Measurements from ENCODE around the gene LCN15.
A peak's percentile ranks its signal among the peaks of the same experiment; 100 is the strongest.

The LCN15 gene

DNA sequence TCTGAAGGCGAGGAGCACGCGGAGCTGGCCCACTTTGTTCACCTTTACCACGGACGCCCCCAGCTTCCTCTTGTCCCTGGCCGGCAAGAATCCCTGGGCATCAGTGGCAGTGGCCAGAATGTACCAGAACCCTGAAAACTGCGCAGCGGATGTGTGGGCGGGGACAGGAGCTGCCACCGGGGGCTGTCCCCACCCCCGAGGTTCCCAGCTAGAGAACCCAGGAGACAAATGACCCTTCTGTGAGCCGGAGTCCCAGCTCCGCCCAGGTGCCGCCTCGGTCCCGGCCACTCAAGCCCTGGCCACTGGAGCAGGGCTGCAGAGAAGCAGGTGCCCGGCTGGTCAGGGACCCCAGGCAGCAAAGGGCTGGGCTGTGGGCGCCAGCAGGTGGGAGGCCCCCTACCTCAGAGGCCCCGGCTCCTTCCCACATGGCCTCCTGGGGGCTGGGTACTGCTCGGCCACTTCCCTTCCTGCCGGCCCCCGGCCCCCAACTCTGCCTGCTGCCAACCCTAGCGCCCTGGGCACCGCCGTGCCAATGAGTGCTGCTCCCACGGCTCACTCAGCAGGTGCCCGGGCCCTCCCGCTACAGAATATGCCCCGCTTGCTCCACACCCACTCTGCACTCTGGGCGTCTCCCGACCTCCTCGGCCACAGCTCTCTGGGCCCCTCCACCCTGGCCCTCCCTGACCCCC is 22.3 kb downstream of the LCN15 start:
- Histone ChIP-seq H3K36me3 (ENCODE audit: control insufficient read depth in 2 of 2, insufficient read depth in 2 of 2, low read length in 2 of 2) (no peaks in the 10 kb centered on the region), H3K27ac (ENCODE audit: low read depth in 2 of 2, low read length in 2 of 2) (no peak overlapping the region), H3K9ac (ENCODE audit: low read depth in 1 of 2, low read length in 2 of 2) (no peak overlapping the region), H3K27me3 (ENCODE audit: control insufficient read depth in 2 of 2, insufficient read depth in 2 of 2, low read length in 2 of 2) (peaks cover 18 to 36% of the 10 kb centered on the region in 2 donors), H3K4me3 (ENCODE audit: low read length in 2 of 2) (peak overlapping the region in 1 of 2 donors; percentile 13), H3K9me3 (ENCODE audit: control insufficient read depth in 2 of 2, low read length in 2 of 2) (no peaks in the 10 kb centered on the region), H3K4me1 (ENCODE audit: control insufficient read depth in 2 of 2, insufficient read depth in 2 of 2, low read length in 2 of 2) (no peaks in the 10 kb centered on the region)

DNA sequence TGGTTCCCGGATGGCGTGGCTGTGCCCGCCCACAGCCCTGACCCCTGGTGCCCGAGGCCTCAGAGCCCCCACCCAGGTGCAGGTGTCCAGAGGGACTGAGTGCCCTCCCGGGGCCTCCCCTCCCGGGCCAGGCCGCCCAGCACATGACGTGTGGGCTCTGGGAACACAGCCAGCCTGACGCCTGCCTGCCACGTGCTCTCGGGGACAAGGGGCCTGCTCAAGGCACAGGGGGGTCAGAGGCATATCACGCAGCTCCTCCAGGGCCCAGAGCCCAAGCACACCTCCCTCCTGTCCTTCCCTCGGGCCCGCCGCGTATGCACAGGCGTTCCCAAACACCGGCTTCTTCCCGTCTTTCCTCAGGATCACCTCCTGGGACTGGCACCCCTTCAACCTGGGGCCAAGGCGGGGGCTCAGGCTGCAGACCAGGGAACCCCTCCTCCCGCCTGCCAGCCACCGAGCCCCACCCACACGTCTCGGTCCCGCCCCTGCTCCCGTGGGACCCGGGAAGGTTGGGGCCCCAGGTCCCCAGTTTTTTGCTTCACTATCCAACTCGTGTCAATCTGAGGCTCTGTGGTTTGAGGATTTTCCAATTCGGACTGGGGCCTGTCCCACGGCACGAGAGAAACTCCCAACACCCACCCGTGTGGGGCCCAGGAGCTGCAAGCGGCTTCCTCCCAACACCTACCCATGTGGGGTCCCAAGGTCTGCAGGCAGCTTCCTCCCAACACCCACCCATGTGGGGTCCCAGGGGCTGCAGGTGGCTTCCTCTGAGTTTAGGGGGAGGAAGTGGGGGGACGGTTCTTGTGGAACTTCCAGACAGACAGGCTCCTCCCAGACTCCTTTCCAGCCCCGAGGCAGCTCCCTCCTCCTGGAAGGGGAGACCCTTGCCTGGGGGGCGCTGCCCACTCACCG is 23.1 kb downstream of the LCN15 start:
- Histone ChIP-seq H3K9me3 (ENCODE audit: control insufficient read depth in 2 of 2, low read length in 2 of 2) (no peaks in the 10 kb centered on the region), H3K4me1 (ENCODE audit: control insufficient read depth in 2 of 2, insufficient read depth in 2 of 2, low read length in 2 of 2) (no peaks in the 10 kb centered on the region), H3K36me3 (ENCODE audit: control insufficient read depth in 2 of 2, insufficient read depth in 2 of 2, low read length in 2 of 2) (no peaks in the 10 kb centered on the region), H3K9ac (ENCODE audit: low read depth in 1 of 2, low read length in 2 of 2) (no peak overlapping the region), H3K27me3 (ENCODE audit: control insufficient read depth in 2 of 2, insufficient read depth in 2 of 2, low read length in 2 of 2) (peaks cover 18 to 36% of the 10 kb centered on the region in 2 donors), H3K4me3 (ENCODE audit: low read length in 2 of 2) (peak overlapping the region in 1 of 2 donors; percentile 13), H3K27ac (ENCODE audit: low read depth in 2 of 2, low read length in 2 of 2) (no peak overlapping the region)

DNA sequence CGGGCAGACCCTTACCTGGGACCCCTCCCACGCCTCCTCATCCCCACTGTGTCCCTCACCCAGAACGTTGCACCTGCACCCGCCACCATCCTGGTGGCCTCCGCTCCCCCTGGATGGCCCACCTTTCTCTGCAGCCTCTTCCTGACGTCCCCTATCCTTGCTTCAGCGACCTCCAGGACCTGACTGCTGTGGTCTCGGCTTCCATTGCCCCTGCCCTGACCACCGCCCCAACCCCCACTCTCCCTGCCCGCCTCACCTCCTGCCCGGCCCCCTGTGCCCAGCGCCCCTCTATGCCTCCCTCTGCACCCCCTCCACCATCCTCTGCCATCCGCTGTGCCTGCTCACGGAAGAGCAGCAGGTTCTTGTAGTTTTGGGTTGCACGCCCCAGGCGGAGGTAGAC is 23.8 kb downstream of the LCN15 start:
- H3K36me3 ChIP-seq (ENCODE audit: control insufficient read depth in 2 of 2, insufficient read depth in 2 of 2, low read length in 2 of 2): no peaks in the 10 kb centered on the region
- no peak overlapping the region for H3K4me3 ChIP-seq (ENCODE audit: low read length in 2 of 2)
- no peaks in the 10 kb centered on the region for H3K4me1 ChIP-seq (ENCODE audit: control insufficient read depth in 2 of 2, insufficient read depth in 2 of 2, low read length in 2 of 2)
- H3K9me3 ChIP-seq (ENCODE audit: control insufficient read depth in 2 of 2, low read length in 2 of 2): no peaks in the 10 kb centered on the region
- H3K9ac ChIP-seq (ENCODE audit: low read depth in 1 of 2, low read length in 2 of 2): no peak overlapping the region
- no peak overlapping the region for H3K27ac ChIP-seq (ENCODE audit: low read depth in 2 of 2, low read length in 2 of 2)
- H3K27me3 ChIP-seq (ENCODE audit: control insufficient read depth in 2 of 2, insufficient read depth in 2 of 2, low read length in 2 of 2): peaks cover 18 to 36% of the 10 kb centered on the region in 2 donors

- no peaks in the 10 kb centered on the region for H3K9me3 ChIP-seq (ENCODE audit: control insufficient read depth in 2 of 2, low read length in 2 of 2)
- no peaks in the 10 kb centered on the region for H3K4me1 ChIP-seq (ENCODE audit: control insufficient read depth in 2 of 2, insufficient read depth in 2 of 2, low read length in 2 of 2)
- H3K36me3 ChIP-seq (ENCODE audit: control insufficient read depth in 2 of 2, insufficient read depth in 2 of 2, low read length in 2 of 2): no peaks in the 10 kb centered on the region
- H3K27ac ChIP-seq (ENCODE audit: low read depth in 2 of 2, low read length in 2 of 2): no peak overlapping the region
- no peak overlapping the region for H3K9ac ChIP-seq (ENCODE audit: low read depth in 1 of 2, low read length in 2 of 2)
- H3K4me3 ChIP-seq (ENCODE audit: low read length in 2 of 2): no peak overlapping the region
- H3K27me3 ChIP-seq (ENCODE audit: control insufficient read depth in 2 of 2, insufficient read depth in 2 of 2, low read length in 2 of 2): peaks cover 18 to 36% of the 10 kb centered on the region in 2 donors
These were observed 24.2 kb downstream of the LCN15 start for GRCh38 chr9:136740069-136740468.

GRCh38 chr9:136739509-136739908 is 24.8 kb downstream of the LCN15 start:
- no peaks in the 10 kb centered on the region for H3K36me3 ChIP-seq (ENCODE audit: control insufficient read depth in 2 of 2, insufficient read depth in 2 of 2, low read length in 2 of 2)
- H3K27me3 ChIP-seq (ENCODE audit: control insufficient read depth in 2 of 2, insufficient read depth in 2 of 2, low read length in 2 of 2): peaks cover 18 to 36% of the 10 kb centered on the region in 2 donors
- H3K4me3 ChIP-seq (ENCODE audit: low read length in 2 of 2): no peak overlapping the region
- H3K9ac ChIP-seq (ENCODE audit: low read depth in 1 of 2, low read length in 2 of 2): no peak overlapping the region
- no peaks in the 10 kb centered on the region for H3K9me3 ChIP-seq (ENCODE audit: control insufficient read depth in 2 of 2, low read length in 2 of 2)
- H3K4me1 ChIP-seq (ENCODE audit: control insufficient read depth in 2 of 2, insufficient read depth in 2 of 2, low read length in 2 of 2): no peaks in the 10 kb centered on the region
- H3K27ac ChIP-seq (ENCODE audit: low read depth in 2 of 2, low read length in 2 of 2): no peak overlapping the region

- H3K27ac ChIP-seq (ENCODE audit: low read depth in 2 of 2, low read length in 2 of 2): no peak overlapping the region
- H3K36me3 ChIP-seq (ENCODE audit: control insufficient read depth in 2 of 2, insufficient read depth in 2 of 2, low read length in 2 of 2): no peaks in the 10 kb centered on the region
- no peak overlapping the region for H3K4me3 ChIP-seq (ENCODE audit: low read length in 2 of 2)
- no peaks in the 10 kb centered on the region for H3K9me3 ChIP-seq (ENCODE audit: control insufficient read depth in 2 of 2, low read length in 2 of 2)
- H3K9ac ChIP-seq (ENCODE audit: low read depth in 1 of 2, low read length in 2 of 2): no peak overlapping the region
- peaks cover 16 to 36% of the 10 kb centered on the region in 2 donors for H3K27me3 ChIP-seq (ENCODE audit: control insufficient read depth in 2 of 2, insufficient read depth in 2 of 2, low read length in 2 of 2)
- H3K4me1 ChIP-seq (ENCODE audit: control insufficient read depth in 2 of 2, insufficient read depth in 2 of 2, low read length in 2 of 2): no peaks in the 10 kb centered on the region
These were observed 25.4 kb downstream of the LCN15 start for GRCh38 chr9:136738960-136739359.

DNA sequence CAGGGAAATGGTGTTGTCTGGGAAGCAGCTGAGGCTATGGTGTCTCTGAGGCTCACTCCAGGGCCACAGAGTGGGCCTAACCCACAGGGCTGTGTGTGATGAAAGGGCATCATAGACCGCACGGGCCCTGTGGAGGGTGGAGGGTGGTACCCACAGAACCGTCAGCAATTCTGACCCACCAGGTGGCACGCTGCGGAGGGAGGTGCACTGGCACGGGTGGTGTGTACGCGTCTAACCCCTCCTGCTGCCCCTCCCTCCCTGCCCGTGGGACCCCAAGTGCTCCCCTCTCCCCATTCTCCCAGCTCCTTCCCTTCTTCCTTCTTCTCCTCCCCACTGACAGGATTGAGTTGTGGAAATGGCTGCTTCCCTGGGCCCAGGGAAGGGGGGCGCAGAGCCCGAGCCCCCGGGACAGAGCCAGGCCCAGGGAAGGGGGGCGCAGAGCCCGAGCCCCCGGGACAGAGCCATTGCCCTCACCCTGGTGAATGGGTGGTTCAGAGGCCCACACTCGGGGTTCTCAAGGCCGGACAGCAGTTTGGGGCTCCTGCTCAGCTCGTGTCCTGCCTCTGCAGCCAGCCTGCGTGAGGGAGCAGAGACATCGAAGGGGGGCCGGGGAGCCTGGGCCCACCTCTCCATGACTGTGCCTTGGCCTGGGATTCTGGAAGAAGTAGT is 28.4 kb downstream of the LCN15 start:
- Histone ChIP-seq H3K4me3 (ENCODE audit: low read length in 2 of 2) (no peak overlapping the region), H3K36me3 (ENCODE audit: control insufficient read depth in 2 of 2, insufficient read depth in 2 of 2, low read length in 2 of 2) (no peaks in the 10 kb centered on the region), H3K27ac (ENCODE audit: low read depth in 2 of 2, low read length in 2 of 2) (no peak overlapping the region), H3K9ac (ENCODE audit: low read depth in 1 of 2, low read length in 2 of 2) (no peak overlapping the region), H3K4me1 (ENCODE audit: control insufficient read depth in 2 of 2, insufficient read depth in 2 of 2, low read length in 2 of 2) (no peaks in the 10 kb centered on the region), H3K27me3 (ENCODE audit: control insufficient read depth in 2 of 2, insufficient read depth in 2 of 2, low read length in 2 of 2) (peaks cover 2 to 13% of the 10 kb centered on the region in 2 donors), H3K9me3 (ENCODE audit: control insufficient read depth in 2 of 2, low read length in 2 of 2) (no peaks in the 10 kb centered on the region)

DNA sequence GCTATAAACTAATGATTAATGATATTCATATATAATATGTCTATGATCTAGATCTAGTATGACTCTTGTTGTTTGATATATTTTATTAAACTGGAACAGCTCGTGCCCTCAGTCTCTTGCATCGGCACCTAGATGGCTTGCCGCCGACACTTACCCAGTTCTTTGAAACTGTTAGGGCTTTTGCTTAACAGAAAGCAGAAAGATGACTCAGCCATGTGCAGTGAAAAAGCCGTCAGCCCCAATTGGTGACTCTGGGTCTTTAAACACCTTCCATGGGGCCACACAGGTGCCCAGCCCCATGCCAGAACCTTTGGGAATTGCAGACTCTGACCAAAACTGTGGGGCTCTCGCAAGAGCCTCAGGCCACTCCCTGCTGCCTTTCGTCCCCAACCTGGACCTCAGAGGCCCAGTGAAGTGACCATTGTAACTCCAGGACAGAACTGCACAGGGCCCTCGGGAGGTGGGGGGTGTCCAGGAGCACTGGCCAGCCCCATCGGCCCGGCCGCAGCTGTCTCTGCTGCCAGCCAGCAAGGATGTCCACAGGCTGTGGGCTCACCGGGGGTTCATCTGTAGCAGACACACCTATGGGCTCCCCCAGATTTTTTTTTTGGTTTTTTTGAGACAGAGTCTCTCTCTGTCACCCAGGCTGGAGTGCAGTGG is 29.4 kb downstream of the LCN15 start:
- no peaks in the 10 kb centered on the region for H3K9me3 ChIP-seq (ENCODE audit: control insufficient read depth in 2 of 2, low read length in 2 of 2)
- no peaks in the 10 kb centered on the region for H3K36me3 ChIP-seq (ENCODE audit: control insufficient read depth in 2 of 2, insufficient read depth in 2 of 2, low read length in 2 of 2)
- no peaks in the 10 kb centered on the region for H3K4me1 ChIP-seq (ENCODE audit: control insufficient read depth in 2 of 2, insufficient read depth in 2 of 2, low read length in 2 of 2)
- peaks cover 0 to 4% of the 10 kb centered on the region in 2 donors for H3K27me3 ChIP-seq (ENCODE audit: control insufficient read depth in 2 of 2, insufficient read depth in 2 of 2, low read length in 2 of 2)
- H3K9ac ChIP-seq (ENCODE audit: low read depth in 1 of 2, low read length in 2 of 2): no peak overlapping the region
- H3K4me3 ChIP-seq (ENCODE audit: low read length in 2 of 2): no peak overlapping the region
- no peak overlapping the region for H3K27ac ChIP-seq (ENCODE audit: low read depth in 2 of 2, low read length in 2 of 2)

GRCh38 chr9:136733611-136734010 is 30.7 kb downstream of the LCN15 start:
- Histone ChIP-seq H3K27me3 (ENCODE audit: control insufficient read depth in 2 of 2, insufficient read depth in 2 of 2, low read length in 2 of 2) (no peaks in the 10 kb centered on the region), H3K4me3 (ENCODE audit: low read length in 2 of 2) (no peak overlapping the region), H3K27ac (ENCODE audit: low read depth in 2 of 2, low read length in 2 of 2) (no peak overlapping the region), H3K9me3 (ENCODE audit: control insufficient read depth in 2 of 2, low read length in 2 of 2) (no peaks in the 10 kb centered on the region), H3K4me1 (ENCODE audit: control insufficient read depth in 2 of 2, insufficient read depth in 2 of 2, low read length in 2 of 2) (peaks cover 4 to 6% of the 10 kb centered on the region in 2 donors), H3K9ac (ENCODE audit: low read depth in 1 of 2, low read length in 2 of 2) (no peak overlapping the region), H3K36me3 (ENCODE audit: control insufficient read depth in 2 of 2, insufficient read depth in 2 of 2, low read length in 2 of 2) (no peaks in the 10 kb centered on the region)
